PC-9 (cell line): ENCODE measurements around the gene DYSF. TPM values are rescaled to one million over a fixed set of nuclear protein-coding genes. Genes with fewer than 3 reads are reported as not detected.

Experiments used
- BruUV-seq: library from RNA; stranded (reverse); fragments of 400-500 nt; replicated peaks from 2 replicates; lab custom pipeline; 2021; lab: Mats Ljungman, UMichigan
- CTCF ChIA-PET: fragments of 300-600 bp; sonication (Branson Sonifier 250); formaldehyde crosslinking; loops from one replicate; lab custom pipeline; 2022; ENCODE audit warnings: antibody characterized with exemption; lab: Charles Lee
- POLR2A ChIA-PET: fragments of 300-600 bp; sonication (Branson Sonifier 250); formaldehyde crosslinking; loops from one replicate; lab custom pipeline; 2022; ENCODE audit warnings: antibody characterized with exemption; ENCODE audit not compliant: unreplicated experiment; lab: Charles Lee
- DNase-seq, 2 experiments: peaks; one replicate each; pipeline versions ENCODE4 v3.0.0 to v3.0.0-alpha.2; 2015 to 2022; ENCODE audit warnings: mixed read lengths in 1 of 2
- H2AFZ ChIP-seq: fragments of 200-600 bp; sonication (generic); 2 replicates; pipeline ENCODE4 v1.8.1; 2017; ENCODE audit warnings: antibody characterized with exemption
- H3F3A ChIP-seq: fragments of 200-600 bp; sonication (generic); 2 replicates; pipeline ENCODE4 v1.8.1; 2017; ENCODE audit warnings: antibody characterized with exemption, mild to moderate bottlenecking, low read depth; ENCODE audit not compliant: insufficient read depth
- H3K27ac ChIP-seq: fragments of 200-600 bp; sonication (generic); 2 replicates; pipeline ENCODE4 v1.6.1; 2016; ENCODE audit warnings: mixed run types
- H3K27me3 ChIP-seq: fragments of 200-600 bp; sonication (generic); 2 replicates; pipeline ENCODE4 v1.6.1; 2016; ENCODE audit warnings: low read depth, mixed run types; ENCODE audit not compliant: insufficient read depth
- H3K36me3 ChIP-seq: fragments of 200-600 bp; sonication (generic); 2 replicates; pipeline ENCODE4 v1.6.1; 2016; ENCODE audit warnings: low read depth, mixed run types
- H3K4me1 ChIP-seq: fragments of 200-600 bp; sonication (generic); replicated peaks from 2 replicates; pipeline ENCODE4 v1.6.1; 2016; ENCODE audit warnings: mixed run types; ENCODE audit not compliant: insufficient read depth
- H3K4me2 ChIP-seq: fragments of 200-600 bp; sonication (generic); 2 replicates; pipeline ENCODE4 v1.6.1; 2017; ENCODE audit warnings: mixed run types
- H3K4me3 ChIP-seq: fragments of 200-600 bp; sonication (generic); 2 replicates; pipeline ENCODE4 v1.6.1; 2016; ENCODE audit warnings: mixed run types
- H3K79me2 ChIP-seq: fragments of 200-600 bp; sonication (generic); 2 replicates; pipeline ENCODE4 v1.6.1; 2017; ENCODE audit warnings: low read depth, mixed run types
- H3K9me2 ChIP-seq: fragments of 200-600 bp; sonication (generic); 2 replicates; pipeline ENCODE4 v1.8.1; 2017; ENCODE audit warnings: mild to moderate bottlenecking; ENCODE audit not compliant: insufficient read depth
- H3K9me3 ChIP-seq: fragments of 200-600 bp; sonication (generic); 2 replicates; pipeline ENCODE4 v1.8.1; 2016; ENCODE audit warnings: low read depth; ENCODE audit not compliant: insufficient read depth
- H4K20me1 ChIP-seq: fragments of 200-600 bp; sonication (generic); 2 replicates; pipeline ENCODE4 v1.8.1; 2017; ENCODE audit not compliant: insufficient read depth
- CTCF ChIP-seq: fragments of 200-600 bp; sonication (generic); conservative IDR thresholded peaks from 2 replicates; pipeline ENCODE4 v1.6.1; 2017; ENCODE audit warnings: mixed run types, antibody characterized with exemption, mild to moderate bottlenecking, moderate library complexity
- EZH2 ChIP-seq: fragments of 200-600 bp; sonication (generic); IDR thresholded peaks from 2 replicates; pipeline ENCODE4 v1.8.0; 2017; ENCODE audit warnings: antibody characterized with exemption, low read depth
- intact Hi-C: fragments of 100-400 bp; cut with micrococcal nuclease; formaldehyde crosslinking; loops from one replicate; pipeline ENCODE4 v1.10.0; 2022; ENCODE audit not compliant: unreplicated experiment
- total RNA-seq: library from RNA; stranded (reverse); gene quantifications from 2 replicates; pipeline ENCODE4 v1.2.3, GENCODE V29; 2021

DYSF gene
- total RNA-seq, 1 experiment from 2014 or later, result 12.2 TPM

GRCh38 chr2:71637736-71638135 is 184.4 kb downstream of the DYSF start:
- H3K9me2 ChIP-seq, result peaks cover 3% of the 10 kb centered on the region; the same call in 1 of the 2 replicates
- H2AFZ ChIP-seq, result no peak overlapping the region
- CTCF ChIA-PET, result no interaction called here
- no peak for DNase-seq
- POLR2A ChIA-PET, result no interaction called here
- no TSS peak for BruUV-seq
- no peaks in the 10 kb centered on the region for H3F3A ChIP-seq
- no peaks in the 10 kb centered on the region for H3K79me2 ChIP-seq
- H4K20me1 ChIP-seq, result no peaks in the 10 kb centered on the region
- no peak for TF ChIP-seq CTCF
- no peak for TF ChIP-seq EZH2
- intact Hi-C loops, result no loop called here
- H3K27me3 ChIP-seq, result no peaks in the 10 kb centered on the region
- H3K36me3 ChIP-seq, result no peaks in the 10 kb centered on the region
- H3K27ac ChIP-seq, result no peak overlapping the region
- H3K9me3 ChIP-seq, result no peaks in the 10 kb centered on the region
- no peak overlapping the region for H3K4me3 ChIP-seq
- no peaks in the 10 kb centered on the region; the same call in 1 of the 2 replicates for H3K4me1 ChIP-seq
- no peak overlapping the region for H3K4me2 ChIP-seq

GRCh38 chr2:71639735-71640134 is 186.4 kb downstream of the DYSF start:
- Histone ChIP-seq H3K36me3 (no peaks in the 10 kb centered on the region), H3K4me3 (no peak overlapping the region), H2AFZ (no peak overlapping the region), H3K4me2 (no peak overlapping the region), H3K27me3 (no peaks in the 10 kb centered on the region), H3K79me2 (no peaks in the 10 kb centered on the region), H3K9me2 (peaks cover 3% of the 10 kb centered on the region; the same call in 1 of the 2 replicates), H3K9me3 (no peaks in the 10 kb centered on the region), H3K27ac (no peak overlapping the region), H3K4me1 (peaks cover 13% of the 10 kb centered on the region), H4K20me1 (no peaks in the 10 kb centered on the region), H3F3A (peaks cover 13% of the 10 kb centered on the region; the same call in 1 of the 2 replicates)
- DNase-seq, result no peak
- intact Hi-C loops, result loop anchor here (10.0 kb wide), 1 partner anchor 105 kb away; no protein-coding TSS in a partner anchor
- BruUV-seq, result no TSS peak
- no peak for TF ChIP-seq EZH2
- no peak for TF ChIP-seq CTCF
- ChIA-PET CTCF (no interaction called here), POLR2A (no interaction called here)

GRCh38 chr2:71640489-71640888 is 187.1 kb downstream of the DYSF start:
- Histone ChIP-seq H3K4me3 (no peak overlapping the region), H3K27me3 (no peaks in the 10 kb centered on the region), H3K9me2 (peaks cover 3% of the 10 kb centered on the region; the same call in 1 of the 2 replicates), H2AFZ (no peak overlapping the region), H3K4me2 (no peak overlapping the region), H3K27ac (no peak overlapping the region), H3K79me2 (no peaks in the 10 kb centered on the region), H3K36me3 (no peaks in the 10 kb centered on the region), H3F3A (peaks cover 13% of the 10 kb centered on the region; the same call in 1 of the 2 replicates), H3K9me3 (no peaks in the 10 kb centered on the region), H3K4me1 (peaks cover 21% of the 10 kb centered on the region), H4K20me1 (no peaks in the 10 kb centered on the region)
- TF ChIP-seq CTCF (no peak), EZH2 (no peak)
- ChIA-PET POLR2A (no interaction called here), CTCF (no interaction called here)
- no peak for DNase-seq
- intact Hi-C loops, result loop anchor here (10.0 kb wide), 1 partner anchor 104 kb away; no protein-coding TSS in a partner anchor
- BruUV-seq, result no TSS peak
